ENCODE results near the gene PPP3CA.

GRCh38 chr4:101065935-101066485 lies 281.3 kb downstream of the PPP3CA start:
- TF ChIP-seq CTCF (IDR thresholded peaks at IDR 0.05), result no peak
- TF ChIP-seq POLR2A (IDR thresholded peaks at IDR 0.05), result no peak
